H9 (cell line): ENCODE data around the gene TFAP2E. TPM values are rescaled to one million over a fixed set of nuclear protein-coding genes. Genes with fewer than 3 reads are reported as not detected.
"Not testable (repeated sequence)": the region's sequence is repeated elsewhere in the genome, so short reads cannot be mapped to it uniquely, and the experiment has no call there.

Experiments used
- DNase-seq: peaks from one replicate; pipeline ENCODE4 v3.0.0-alpha.2; 2017
- H2AFZ ChIP-seq: one replicate; pipeline ENCODE4 v1.6.1; 2013; ENCODE audit warnings: mild to moderate bottlenecking, low read length, control low read depth, moderate library complexity
- H2AK5ac ChIP-seq: 2 replicates; pipeline ENCODE4 v1.6.1; 2013; ENCODE audit warnings: low read length, control low read depth, mixed read lengths; ENCODE audit not compliant: insufficient read length
- H2BK120ac ChIP-seq: one replicate; pipeline ENCODE4 v1.6.1; 2013; ENCODE audit warnings: low read depth, mild to moderate bottlenecking, low read length, control low read depth, inconsistent platforms; ENCODE audit not compliant: poor library complexity, severe bottlenecking
- H2BK12ac ChIP-seq: 2 replicates; pipeline ENCODE4 v1.6.1; 2013; ENCODE audit warnings: low read length, control low read depth, mixed read lengths, low read depth; ENCODE audit not compliant: insufficient read length
- H2BK15ac ChIP-seq: 2 replicates; pipeline ENCODE4 v1.6.1; 2013; ENCODE audit warnings: low read depth, low read length, control low read depth
- H2BK20ac ChIP-seq: one replicate; pipeline ENCODE4 v1.6.1; 2013; ENCODE audit warnings: low read depth, mild to moderate bottlenecking, low read length, control low read depth, inconsistent platforms; ENCODE audit not compliant: poor library complexity, severe bottlenecking
- H2BK5ac ChIP-seq: 2 replicates; pipeline ENCODE4 v1.6.1; 2013; ENCODE audit warnings: low read length, control low read depth, mixed read lengths; ENCODE audit not compliant: insufficient read length
- H3K14ac ChIP-seq: 2 replicates; pipeline ENCODE4 v1.6.1; 2013; ENCODE audit warnings: low read length, control low read depth; ENCODE audit not compliant: insufficient read depth
- H3K18ac ChIP-seq: 2 replicates; pipeline ENCODE4 v1.6.1; 2013; ENCODE audit warnings: low read depth, mild to moderate bottlenecking, mixed read lengths, low read length, control low read depth; ENCODE audit not compliant: insufficient read length
- H3K23ac ChIP-seq: 2 replicates; pipeline ENCODE4 v1.6.1; 2013; ENCODE audit warnings: low read length, control low read depth, mixed read lengths, low read depth; ENCODE audit not compliant: insufficient read length
- H3K23me2 ChIP-seq: 2 replicates; pipeline ENCODE4 v1.6.1; 2013; ENCODE audit warnings: low read depth, mild to moderate bottlenecking, mixed read lengths, low read length, control low read depth; ENCODE audit not compliant: insufficient read length, poor library complexity, severe bottlenecking
- H3K27ac ChIP-seq: 2 replicates; pipeline ENCODE4 v1.5.1; 2013; ENCODE audit warnings: low read length, control low read depth, mixed read lengths, low read depth; ENCODE audit not compliant: insufficient read length
- H3K27me3 ChIP-seq: 2 replicates; pipeline ENCODE4 v1.6.1; 2013; ENCODE audit warnings: low read length, control low read depth, inconsistent platforms; ENCODE audit not compliant: insufficient read depth
- H3K4ac ChIP-seq: 2 replicates; pipeline ENCODE4 v1.6.1; 2013; ENCODE audit warnings: low read depth, mild to moderate bottlenecking, control low read depth, inconsistent platforms, low read length, moderate library complexity
- H3K4me1 ChIP-seq: 2 replicates; pipeline ENCODE4 v1.6.1; 2013; ENCODE audit warnings: low read length, control low read depth, inconsistent platforms; ENCODE audit not compliant: insufficient read depth
- H3K4me2 ChIP-seq: 2 replicates; pipeline ENCODE4 v1.6.1; 2013; ENCODE audit warnings: low read length, control low read depth, mixed read lengths; ENCODE audit not compliant: insufficient read length, insufficient read depth
- H3K56ac ChIP-seq: 2 replicates; pipeline ENCODE4 v1.6.1; 2013; ENCODE audit warnings: low read depth, mild to moderate bottlenecking, mixed read lengths, low read length, control low read depth; ENCODE audit not compliant: insufficient read length
- H3K79me1 ChIP-seq: 2 replicates; pipeline ENCODE4 v1.6.1; 2013; ENCODE audit warnings: low read depth, mild to moderate bottlenecking, moderate library complexity, low read length, control low read depth, inconsistent platforms; ENCODE audit not compliant: insufficient read depth, poor library complexity, severe bottlenecking
- H3K79me2 ChIP-seq: 2 replicates; pipeline ENCODE4 v1.6.1; 2013; ENCODE audit warnings: low read length, control low read depth, inconsistent platforms; ENCODE audit not compliant: insufficient read depth
- H3K9ac ChIP-seq: 2 replicates; pipeline ENCODE4 v1.6.1; 2013; ENCODE audit warnings: low read length, control low read depth, mixed read lengths; ENCODE audit not compliant: insufficient read length; ENCODE audit errors: extremely low read depth
- H3K9me3 ChIP-seq: one replicate; pipeline ENCODE4 v1.6.1; 2013; ENCODE audit warnings: low read depth, low read length, inconsistent platforms; ENCODE audit not compliant: control insufficient read depth
- H3T11ph ChIP-seq: one replicate; pipeline ENCODE4 v1.6.1; 2013; ENCODE audit warnings: mild to moderate bottlenecking, low read length, control low read depth, inconsistent platforms
- H4K20me1 ChIP-seq: one replicate; pipeline ENCODE4 v1.6.1; 2013; ENCODE audit not compliant: control insufficient read depth, insufficient read length, insufficient read depth
- H4K5ac ChIP-seq: 2 replicates; pipeline ENCODE4 v1.6.1; 2013; ENCODE audit warnings: low read depth, mild to moderate bottlenecking, mixed read lengths, low read length, control low read depth; ENCODE audit not compliant: insufficient read length
- H4K8ac ChIP-seq: replicated peaks from 2 replicates; pipeline ENCODE4 v1.6.1; 2013; ENCODE audit warnings: low read length, control low read depth, mixed read lengths, low read depth; ENCODE audit not compliant: insufficient read length
- H4K91ac ChIP-seq: 2 replicates; pipeline ENCODE4 v1.6.1; 2013; ENCODE audit warnings: low read depth, mild to moderate bottlenecking, moderate library complexity, mixed read lengths, low read length, control low read depth; ENCODE audit not compliant: insufficient read length
- H3K27ac Mint-ChIP-seq, 3 experiments: 2 replicates in 2 of 3; 3 replicates in 1 of 3; pipeline ENCODE4 v1.8.0; 2020 to 2021; ENCODE audit warnings: mixed read lengths in 3 of 3, mild to moderate bottlenecking in 1 of 3, moderate library complexity in 1 of 3
- H3K27me3 Mint-ChIP-seq: 2 replicates; pipeline ENCODE4 v1.8.0; 2021; ENCODE audit warnings: low read depth, mild to moderate bottlenecking, moderate library complexity, mixed read lengths
- H3K36me3 Mint-ChIP-seq, 3 experiments: 2 replicates in 2 of 3; 3 replicates in 1 of 3; pipeline ENCODE4 v1.8.0; 2020 to 2021; ENCODE audit warnings: low read depth in 3 of 3, mixed read lengths in 3 of 3; ENCODE audit not compliant: insufficient read depth in 1 of 3
- H3K4me1 Mint-ChIP-seq, 2 experiments: 2 replicates each; pipeline ENCODE4 v1.8.0; 2020; ENCODE audit warnings: mixed read lengths in 2 of 2
- H3K4me3 Mint-ChIP-seq, 2 experiments: 2 replicates in 1 of 2; 3 replicates in 1 of 2; pipeline ENCODE4 v1.8.0; 2020 to 2021; ENCODE audit warnings: mild to moderate bottlenecking in 2 of 2, mixed read lengths in 2 of 2, moderate library complexity in 1 of 2
- H3K9me3 Mint-ChIP-seq, 2 experiments: 2 replicates in 1 of 2; 3 replicates in 1 of 2; pipeline ENCODE4 v1.8.0; 2020; ENCODE audit warnings: mild to moderate bottlenecking in 2 of 2, mixed read lengths in 2 of 2, moderate library complexity in 1 of 2
- CTCF ChIP-seq: fragments of 200-600 bp; sonication (generic); conservative IDR thresholded peaks from 3 replicates; pipeline ENCODE4 v1.8.0; 2021; ENCODE audit warnings: antibody characterized with exemption, mild to moderate bottlenecking
- WGBS: extraction: QIAGEN DNeasy Blood & Tissue Kit; methylation state at CpG from one replicate; pipeline ENCODE4 v1.1.7; 2013; ENCODE audit warnings: missing lambda C conversion rate, low lambda C conversion rate, mixed read lengths; ENCODE audit not compliant: insufficient read length; ENCODE audit errors: extremely low coverage; 5-methylcytosine and 5-hydroxymethylcytosine counted together
- total RNA-seq: library from RNA; stranded (reverse); gene quantifications from 2 replicates; pipeline ENCODE4 v1.2.1, GENCODE V29; 2021

TFAP2E gene
- total RNA-seq, 1 experiment from 2014 or later: 0.70 TPM

GRCh38 chr1:35580949-35581388 lies 7.9 kb downstream of the TFAP2E start:
- no peak overlapping the region for H3K27ac ChIP-seq
- H3K9me3 ChIP-seq: no peaks in the 10 kb centered on the region
- no peak overlapping the region for H4K5ac ChIP-seq
- H3K4me2 ChIP-seq: no peak overlapping the region
- H3K27me3 ChIP-seq: peaks cover 22% of the 10 kb centered on the region
- peaks cover 17 to 18% of the 10 kb centered on the region in 2 experiments for H3K4me1 Mint-ChIP-seq
- no peak overlapping the region for H3T11ph ChIP-seq
- peaks cover 42% of the 10 kb centered on the region for H3K27me3 Mint-ChIP-seq
- no peak overlapping the region for H2BK12ac ChIP-seq
- no peak overlapping the region for H3K27ac Mint-ChIP-seq
- no peaks in the 10 kb centered on the region for H3K79me2 ChIP-seq
- H3K18ac ChIP-seq: no peak overlapping the region
- peaks cover 10% of the 10 kb centered on the region for H3K23me2 ChIP-seq
- no peaks in the 10 kb centered on the region for H3K79me1 ChIP-seq
- H4K8ac ChIP-seq: no peak overlapping the region
- DNase-seq: no peak
- no peak overlapping the region for H3K9ac ChIP-seq
- no peak overlapping the region for H3K56ac ChIP-seq
- TF ChIP-seq CTCF: no peak
- H2AFZ ChIP-seq: no peak overlapping the region
- no peak overlapping the region for H2BK120ac ChIP-seq
- no peak overlapping the region for H3K4ac ChIP-seq
- no peak overlapping the region for H4K91ac ChIP-seq
- H3K4me1 ChIP-seq: no peaks in the 10 kb centered on the region
- no peak overlapping the region for H2BK5ac ChIP-seq
- no CpG with 5 or more reads among the region's 4 CpGs for WGBS
- H2AK5ac ChIP-seq: no peak overlapping the region
- H4K20me1 ChIP-seq: no peaks in the 10 kb centered on the region
- H3K9me3 Mint-ChIP-seq: no peaks in the 10 kb centered on the region
- no peak overlapping the region for H3K23ac ChIP-seq
- no peak overlapping the region for H2BK15ac ChIP-seq
- no peaks in the 10 kb centered on the region for H3K36me3 Mint-ChIP-seq
- H2BK20ac ChIP-seq: no peak overlapping the region
- no peak overlapping the region for H3K4me3 Mint-ChIP-seq
- H3K14ac ChIP-seq: no peak overlapping the region

- H3K23ac ChIP-seq, H3K79me1 ChIP-seq, H3K27ac ChIP-seq, H2AFZ ChIP-seq, H2AK5ac ChIP-seq, H3K18ac ChIP-seq, H4K20me1 ChIP-seq, H3K4me1 ChIP-seq, H4K8ac ChIP-seq, H3K14ac ChIP-seq, H2BK5ac ChIP-seq, H2BK120ac ChIP-seq, H3K4me3 Mint-ChIP-seq, H2BK20ac ChIP-seq, H3K4me2 ChIP-seq, H3T11ph ChIP-seq, H4K5ac ChIP-seq, H3K9me3 Mint-ChIP-seq, H4K91ac ChIP-seq, H3K4ac ChIP-seq, H3K56ac ChIP-seq, H3K9ac ChIP-seq, DNase-seq, H3K36me3 Mint-ChIP-seq, H2BK12ac ChIP-seq, H3K27ac Mint-ChIP-seq, H3K9me3 ChIP-seq, H3K79me2 ChIP-seq, H2BK15ac ChIP-seq: not testable (repeated sequence)
- Mint-ChIP-seq H3K27me3 (peaks cover 35% of the 10 kb centered on the region), H3K4me1 (peaks cover 10 to 11% of the 10 kb centered on the region in 2 experiments)
- WGBS: no CpG with 5 or more reads among the region's 9 CpGs
- H3K27me3 ChIP-seq: peaks cover 16% of the 10 kb centered on the region; the same call in 1 of the 2 replicates
- peaks cover 10% of the 10 kb centered on the region for H3K23me2 ChIP-seq
These were observed 8.5 kb downstream of the TFAP2E start for GRCh38 chr1:35581621-35582020.
